Loucy (cell line): ENCODE data around the gene PKP4.

Source experiments
- H2AFZ ChIP-seq: fragments of 200-600 bp; sonication (generic); 2 replicates; pipeline ENCODE4 v1.6.0; 2016; ENCODE audit warnings: antibody characterized with exemption, mild to moderate bottlenecking, low read length, moderate library complexity
- H3F3A ChIP-seq: fragments of 200-600 bp; 2 replicates; pipeline ENCODE4 v1.6.0; 2016; ENCODE audit warnings: antibody characterized with exemption, low read depth, mild to moderate bottlenecking
- H3K27me3 ChIP-seq: fragments of 200-600 bp; sonication (generic); 2 replicates; pipeline ENCODE4 v1.6.1; 2014; ENCODE audit warnings: low read length, mild to moderate bottlenecking; ENCODE audit not compliant: insufficient read depth, poor library complexity, severe bottlenecking
- H3K36me3 ChIP-seq: fragments of 200-600 bp; sonication (generic); 2 replicates; pipeline ENCODE4 v1.6.1; 2016; ENCODE audit warnings: low read length; ENCODE audit not compliant: insufficient read depth
- H3K4me1 ChIP-seq: fragments of 200-600 bp; sonication (generic); 2 replicates; pipeline ENCODE4 v1.5.1; 2014; ENCODE audit warnings: low read length, mild to moderate bottlenecking; ENCODE audit not compliant: insufficient read depth, poor library complexity, severe bottlenecking
- H3K4me2 ChIP-seq: fragments of 200-600 bp; sonication (generic); 2 replicates; pipeline ENCODE4 v1.6.0; 2014; ENCODE audit warnings: antibody characterized with exemption, low read length, low read depth, mild to moderate bottlenecking; ENCODE audit not compliant: poor library complexity, severe bottlenecking
- H3K4me3 ChIP-seq: fragments of 200-600 bp; sonication (generic); 2 replicates; pipeline ENCODE4 v1.5.1; 2014; ENCODE audit warnings: low read length, mild to moderate bottlenecking, mixed read lengths; ENCODE audit not compliant: poor library complexity, severe bottlenecking
- H3K79me2 ChIP-seq: fragments of 200-600 bp; sonication (generic); 2 replicates; pipeline ENCODE4 v1.6.1; 2014; ENCODE audit warnings: low read length; ENCODE audit not compliant: insufficient read depth
- H3K9ac ChIP-seq: fragments of 200-600 bp; sonication (generic); 2 replicates; pipeline ENCODE4 v1.6.0; 2014; ENCODE audit warnings: mild to moderate bottlenecking, low read depth, low read length, moderate library complexity; ENCODE audit not compliant: poor library complexity, severe bottlenecking
- H3K9me2 ChIP-seq: fragments of 200-600 bp; sonication (generic); replicated peaks from 2 replicates; pipeline ENCODE4 v1.6.1; 2016; ENCODE audit warnings: low read depth, low read length, mixed read lengths
- H3K9me3 ChIP-seq: fragments of 200-600 bp; sonication (generic); 2 replicates; pipeline ENCODE4 v1.6.1; 2014; ENCODE audit warnings: mild to moderate bottlenecking, antibody characterized with exemption, low read length, low read depth; ENCODE audit not compliant: insufficient read depth
- H4K20me1 ChIP-seq: fragments of 200-600 bp; sonication (generic); 2 replicates; pipeline ENCODE4 v1.6.0; 2014; ENCODE audit warnings: antibody characterized with exemption, low read length, mild to moderate bottlenecking; ENCODE audit not compliant: insufficient read depth, poor library complexity, severe bottlenecking
- EZH2phosphoT487 ChIP-seq: fragments of 200-600 bp; IDR thresholded peaks from 2 replicates; pipeline ENCODE4 v1.6.1; 2018; ENCODE audit warnings: antibody characterized with exemption, mild to moderate bottlenecking, moderate library complexity, borderline replicate concordance
- TF ChIP-seq, protein P1 (sequence below): fragments of 200-600 bp; sonication (generic); conservative IDR thresholded peaks from 2 replicates; pipeline ENCODE4 v1.5.1; 2014; ENCODE audit warnings: mild to moderate bottlenecking, antibody characterized with exemption, low read length

The PKP4 gene

DNA sequence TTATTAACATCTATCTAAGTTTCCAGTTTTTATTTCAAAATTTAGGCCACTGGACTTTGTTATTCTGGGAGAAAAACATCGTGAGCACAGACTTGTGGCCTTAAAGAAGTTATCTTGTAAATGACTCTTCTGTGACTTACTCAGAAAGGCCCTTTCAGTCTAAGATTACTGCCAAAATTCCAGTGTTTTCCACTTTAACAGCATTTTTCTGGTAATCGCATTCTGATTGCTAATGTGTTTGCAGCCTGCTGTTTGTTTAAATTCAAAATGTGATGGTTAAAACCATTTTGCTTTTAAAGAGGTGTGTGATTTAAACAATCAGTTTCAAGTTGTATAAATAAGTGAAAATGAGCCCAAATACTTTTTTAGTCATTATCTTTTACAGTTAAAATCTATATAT, 201.6 kb downstream of the PKP4 start:
- no peak overlapping the region for H3K9ac ChIP-seq
- H3K9me2 ChIP-seq: no peaks in the 10 kb centered on the region
- no peak overlapping the region for H2AFZ ChIP-seq
- TF ChIP-seq EZH2phosphoT487: no peak
- TF ChIP-seq, protein P1, sequence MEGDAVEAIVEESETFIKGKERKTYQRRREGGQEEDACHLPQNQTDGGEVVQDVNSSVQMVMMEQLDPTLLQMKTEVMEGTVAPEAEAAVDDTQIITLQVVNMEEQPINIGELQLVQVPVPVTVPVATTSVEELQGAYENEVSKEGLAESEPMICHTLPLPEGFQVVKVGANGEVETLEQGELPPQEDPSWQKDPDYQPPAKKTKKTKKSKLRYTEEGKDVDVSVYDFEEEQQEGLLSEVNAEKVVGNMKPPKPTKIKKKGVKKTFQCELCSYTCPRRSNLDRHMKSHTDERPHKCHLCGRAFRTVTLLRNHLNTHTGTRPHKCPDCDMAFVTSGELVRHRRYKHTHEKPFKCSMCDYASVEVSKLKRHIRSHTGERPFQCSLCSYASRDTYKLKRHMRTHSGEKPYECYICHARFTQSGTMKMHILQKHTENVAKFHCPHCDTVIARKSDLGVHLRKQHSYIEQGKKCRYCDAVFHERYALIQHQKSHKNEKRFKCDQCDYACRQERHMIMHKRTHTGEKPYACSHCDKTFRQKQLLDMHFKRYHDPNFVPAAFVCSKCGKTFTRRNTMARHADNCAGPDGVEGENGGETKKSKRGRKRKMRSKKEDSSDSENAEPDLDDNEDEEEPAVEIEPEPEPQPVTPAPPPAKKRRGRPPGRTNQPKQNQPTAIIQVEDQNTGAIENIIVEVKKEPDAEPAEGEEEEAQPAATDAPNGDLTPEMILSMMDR: no peak
- no peaks in the 10 kb centered on the region for H3K4me1 ChIP-seq
- no peaks in the 10 kb centered on the region for H4K20me1 ChIP-seq
- H3K27me3 ChIP-seq: no peaks in the 10 kb centered on the region
- H3K4me3 ChIP-seq: no peak overlapping the region
- H3K36me3 ChIP-seq: peaks cover 9% of the 10 kb centered on the region; the same call in 1 of the 2 replicates
- H3F3A ChIP-seq: no peaks in the 10 kb centered on the region
- H3K4me2 ChIP-seq: no peak overlapping the region
- no peaks in the 10 kb centered on the region for H3K9me3 ChIP-seq
- no peaks in the 10 kb centered on the region for H3K79me2 ChIP-seq

DNA sequence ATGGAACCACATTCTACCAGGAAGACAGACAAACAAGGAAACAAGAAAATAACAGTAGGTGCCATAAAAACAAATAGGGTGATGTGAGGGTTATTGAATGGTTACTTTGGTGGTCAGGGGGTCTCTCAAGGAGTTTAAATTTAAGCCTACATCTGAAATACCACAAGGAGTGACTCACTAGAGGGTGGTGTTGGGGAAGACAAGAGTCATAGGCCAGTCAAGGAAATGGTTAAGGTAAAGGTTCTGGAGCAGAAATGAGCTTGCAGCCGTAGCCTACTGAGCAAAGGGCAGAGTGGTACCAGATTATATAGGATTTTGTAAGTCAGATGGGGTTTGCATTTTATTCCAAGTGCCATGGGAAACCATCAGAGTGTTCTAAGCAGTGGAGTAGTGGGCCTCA, 202.7 kb downstream of the PKP4 start:
- no peaks in the 10 kb centered on the region for H4K20me1 ChIP-seq
- no peak overlapping the region for H3K4me2 ChIP-seq
- no peaks in the 10 kb centered on the region for H3K9me3 ChIP-seq
- H3K9me2 ChIP-seq: no peaks in the 10 kb centered on the region
- no peaks in the 10 kb centered on the region for H3K79me2 ChIP-seq
- H3K4me3 ChIP-seq: no peak overlapping the region
- no peaks in the 10 kb centered on the region for H3F3A ChIP-seq
- no peaks in the 10 kb centered on the region for H3K4me1 ChIP-seq
- H3K27me3 ChIP-seq: no peaks in the 10 kb centered on the region
- TF ChIP-seq, protein P1: no peak
- TF ChIP-seq EZH2phosphoT487: no peak
- no peak overlapping the region for H2AFZ ChIP-seq
- no peak overlapping the region for H3K9ac ChIP-seq
- peaks cover 17% of the 10 kb centered on the region; the same call in 1 of the 2 replicates for H3K36me3 ChIP-seq

DNA sequence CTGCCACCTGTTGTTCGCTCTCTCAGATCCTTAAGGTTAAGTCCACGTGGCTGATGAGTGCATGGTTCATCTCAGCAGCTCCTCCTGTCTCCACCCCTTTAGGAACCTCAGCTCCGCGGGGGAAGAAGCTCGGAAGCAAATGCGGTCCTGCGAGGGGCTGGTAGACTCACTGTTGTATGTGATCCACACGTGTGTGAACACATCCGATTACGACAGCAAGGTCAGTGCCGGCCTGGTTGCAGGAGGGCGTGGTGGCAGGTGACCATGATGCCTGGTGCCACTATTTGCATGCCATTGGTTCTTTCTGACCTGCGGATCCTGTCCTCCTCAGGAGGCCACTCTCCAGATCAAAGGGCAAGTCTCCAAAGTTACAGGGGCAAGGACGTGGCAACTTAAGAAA, 204.5 kb downstream of the PKP4 start:
- no peaks in the 10 kb centered on the region for H3K9me2 ChIP-seq
- H3F3A ChIP-seq: no peaks in the 10 kb centered on the region
- no peak overlapping the region for H2AFZ ChIP-seq
- no peaks in the 10 kb centered on the region for H3K27me3 ChIP-seq
- TF ChIP-seq EZH2phosphoT487: no peak
- TF ChIP-seq, protein P1: no peak
- no peaks in the 10 kb centered on the region for H4K20me1 ChIP-seq
- H3K9me3 ChIP-seq: no peaks in the 10 kb centered on the region
- H3K4me2 ChIP-seq: no peak overlapping the region
- no peaks in the 10 kb centered on the region for H3K4me1 ChIP-seq
- H3K36me3 ChIP-seq: peaks cover 17% of the 10 kb centered on the region; the same call in 1 of the 2 replicates
- no peak overlapping the region for H3K4me3 ChIP-seq
- H3K79me2 ChIP-seq: no peaks in the 10 kb centered on the region
- H3K9ac ChIP-seq: no peak overlapping the region
